ENCODE results near the gene TTLL10. TPM values are rescaled to one million over a fixed set of nuclear protein-coding genes. Genes with fewer than 3 reads are reported as not detected.
A peak's percentile ranks its signal among the peaks of the same experiment; 100 is the strongest.

TTLL10 gene
- total and polyA plus RNA-seq, 2 of the 4 experiments (the other 2 are of a cell fraction) = not detected

- H2AK9ac ChIP-seq (replicated peaks; ENCODE audit: low read depth, low read length, poor library complexity) = peak within 1 kb of the TSS; percentile 96
- TF ChIP-seq CTCF (conservative IDR thresholded peaks at IDR 0.05; ENCODE audit: low read depth, low read length) (no peak), USF2 (IDR thresholded peaks at IDR 0.05; ENCODE audit: low read depth, low read length) (peak; percentile 53; the same call in 1 of the 2 replicates), CEBPB (IDR thresholded peaks at IDR 0.05; ENCODE audit: low read depth, low read length) (no peak), MXI1 (IDR thresholded peaks at IDR 0.05; ENCODE audit: borderline replicate concordance, low read depth, low read length) (peak; percentile 67; the same call in 1 of the 2 replicates), BHLHE40 (IDR thresholded peaks at IDR 0.05; ENCODE audit: low read depth, low read length) (0 out of 2 replicates have a peak, but pooled peaks have one; percentile 15)
- peak within 1 kb of the TSS; percentile 91 for H4K5ac ChIP-seq (ENCODE audit: low read depth, low read length)
- CTCF ChIA-PET = interaction anchor here (2.3 kb wide), 1 partner anchor 110 kb away, joined by 11 read pairs; no protein-coding TSS in a partner anchor
- H3K23ac ChIP-seq (ENCODE audit: low read depth, low read length) = peak within 1 kb of the TSS; percentile 89
- peak within 1 kb of the TSS; percentile 86 for H3K4me2 ChIP-seq (ENCODE audit: low read depth, low read length)
- intact Hi-C loops (cut with micrococcal nuclease) (loop anchor here (5.0 kb wide), 1 partner anchor 250 kb away; the partner anchor contains the start of gene PERM1), in situ Hi-C loops (cut with MboI; ENCODE audit: low sequenced_read_pairs) (no loop called here), dilution Hi-C loops (cut with HindIII; ENCODE audit: low sequenced_read_pairs, unreplicated experiment) (no loop called here)
- peaks cover 24% of the 10 kb centered on the region for H4K20me1 ChIP-seq (ENCODE audit: insufficient read depth, low read length)
- 19% methylated on average over 41 of the region's 100 CpGs; no CpG with 5 or more reads in 1 of the 2 experiments for WGBS, 2 experiments (ENCODE audit: extremely low coverage in 2 of 2, insufficient read length in 1 of 2)
- BruUV-seq (replicated peaks) = no TSS peak
- peak; percentile 12 for DNase-seq
- H3K9ac ChIP-seq (ENCODE audit: low read depth, low read length) = peak within 1 kb of the TSS; percentile 91
- ATAC-seq (ENCODE audit: low read depth) = peak; percentile 19; the same call in 1 of the 2 replicates
- H4K8ac ChIP-seq (ENCODE audit: low read depth in 2 of 2, low read length in 2 of 2) = peak within 1 kb of the TSS; percentile 96 to 100
- peak within 1 kb of the TSS; percentile 99 for H2AK5ac ChIP-seq (ENCODE audit: low read depth, low read length)
- peak within 1 kb of the TSS; percentile 94 for H3K14ac ChIP-seq (replicated peaks; ENCODE audit: low read depth, low read length)
- H2BK15ac ChIP-seq (ENCODE audit: low read depth, low read length) = no peak within 1 kb of the TSS; the same call in 1 of the 3 replicates
- POLR2A ChIA-PET (ENCODE audit: unreplicated experiment) = no interaction called here
- H3K4me1 ChIP-seq (ENCODE audit: control insufficient read depth, insufficient read depth, low read length) = peaks cover 18% of the 10 kb centered on the region
- peak within 1 kb of the TSS; percentile 3; the same call in 1 of the 2 replicates for H3K18ac ChIP-seq (ENCODE audit: low read depth, low read length)
- peaks cover 18% of the 10 kb centered on the region for H3K36me3 ChIP-seq (ENCODE audit: control insufficient read depth, insufficient read depth, low read length)
- H2BK5ac ChIP-seq (ENCODE audit: low read depth, low read length, poor library complexity, severe bottlenecking) = peak within 1 kb of the TSS; percentile 75
- no peak within 1 kb of the TSS for H2BK20ac ChIP-seq (ENCODE audit: low read depth, low read length)
- peak within 1 kb of the TSS; percentile 79 for H4K91ac ChIP-seq (ENCODE audit: insufficient read depth, low read depth, low read length)
- H3K79me1 ChIP-seq (ENCODE audit: low read depth in 1 of 2, low read length in 2 of 2) = peaks cover 12 to 68% of the 10 kb centered on the region in 2 experiments; a peak in 3 of 4 replicates
- H2BK120ac ChIP-seq (ENCODE audit: low read depth, low read length) = peak within 1 kb of the TSS; percentile 64
- H3K27me3 ChIP-seq (ENCODE audit: control insufficient read depth, insufficient read depth, low read length) = no peaks in the 10 kb centered on the region
- peak within 1 kb of the TSS; percentile 81 for H3K27ac ChIP-seq (ENCODE audit: insufficient read depth, low read length)
- H2AFZ ChIP-seq (replicated peaks; ENCODE audit: low read length, poor library complexity) = peak within 1 kb of the TSS; percentile 98
- H3K9me1 ChIP-seq (ENCODE audit: insufficient read depth, low read length) = peaks cover 6% of the 10 kb centered on the region
- H3K9me3 ChIP-seq (ENCODE audit: control insufficient read depth, insufficient read depth, low read length) = peaks cover 3% of the 10 kb centered on the region
- H3K56ac ChIP-seq (ENCODE audit: extremely low read depth, insufficient read depth, low read length) = peak within 1 kb of the TSS; percentile 94
- peak within 1 kb of the TSS; percentile 84 for H3K4me3 ChIP-seq (ENCODE audit: insufficient read depth, low read depth, low read length)
- H3K4ac ChIP-seq (ENCODE audit: low read depth, low read length) = peak within 1 kb of the TSS; percentile 86
Observed at GRCh38 chr1:1232208-1232795, 58.6 kb downstream of the TTLL10 start, which contains the start of gene B3GALT6. B3GALT6 (plus strand) TSS chr1:1232237; CDS start chr1:1232279, 42 bp downstream.
